ENCODE data around the gene APELA. TPM values are rescaled to one million over a fixed set of nuclear protein-coding genes. Genes with fewer than 3 reads are reported as not detected.

APELA gene, protein sequence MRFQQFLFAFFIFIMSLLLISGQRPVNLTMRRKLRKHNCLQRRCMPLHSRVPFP
- 10.9 TPM for polyA plus RNA-seq (2013, experiment 1 of 2)
- polyA plus RNA-seq (2013, experiment 2 of 2), result 14.0 TPM

DNA sequence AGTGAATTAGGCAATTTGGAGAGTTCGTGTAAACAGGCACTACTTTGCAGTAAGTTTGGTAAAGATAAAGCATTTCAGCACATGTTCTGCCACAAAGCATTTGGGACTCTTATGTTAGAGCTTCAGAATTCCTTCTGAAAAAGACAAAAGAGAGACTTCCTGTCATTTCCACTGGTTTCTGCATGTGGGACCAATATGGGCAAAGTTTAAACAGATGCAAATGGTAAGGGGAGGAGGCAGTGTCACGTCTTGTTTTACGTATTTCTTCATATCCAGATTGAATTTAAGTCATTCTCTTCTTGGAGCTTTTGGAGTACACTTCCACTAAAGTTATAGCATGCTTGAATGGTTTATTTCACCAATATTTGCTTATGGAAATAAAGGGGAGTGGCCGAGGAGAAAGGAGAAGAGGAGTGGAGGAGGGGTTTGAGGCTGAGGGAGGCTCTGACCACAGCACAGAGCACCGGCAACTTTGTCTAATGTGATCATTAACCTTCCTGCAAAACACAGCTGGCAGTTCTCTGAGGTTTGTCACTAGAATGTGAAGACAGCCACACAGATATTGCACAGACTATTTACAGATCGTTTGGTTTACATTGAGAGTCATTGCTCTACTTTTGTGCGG is at the start of gene APELA:
Gene APELA (plus strand): TSS at position 479 of the 625 bp plus-strand sequence. CDS start 154 bp downstream, outside the sequence.
- no peaks in the 10 kb centered on the region for H3K4me1 ChIP-seq (ENCODE audit: control insufficient read depth, low read depth, low read length)

DNA sequence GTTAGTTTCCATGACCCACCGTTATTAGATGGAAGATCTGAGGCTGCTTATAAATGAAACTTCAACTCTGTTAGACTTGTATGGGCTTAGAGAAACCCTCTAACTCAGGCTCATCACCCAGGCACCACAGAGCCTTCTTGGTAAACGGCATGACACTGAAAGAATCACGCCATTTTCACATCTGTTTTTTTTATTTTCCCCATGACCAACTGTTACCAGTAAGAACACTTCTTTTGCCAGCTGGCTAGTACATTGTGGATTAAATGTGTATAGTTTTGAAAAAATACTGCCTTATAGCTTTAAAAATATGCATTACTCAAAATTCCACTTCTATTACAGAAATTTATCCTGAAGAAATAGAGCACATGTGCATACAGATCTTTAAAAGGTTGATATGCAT is 48.0 kb upstream of the APELA start:
- H3K4me2 ChIP-seq (ENCODE audit: low read length), result no peak overlapping the region
- no peaks in the 10 kb centered on the region for H3K79me2 ChIP-seq (ENCODE audit: control insufficient read depth, insufficient read depth, low read length)
- DNase-seq, result no peak
- H2AK5ac ChIP-seq (ENCODE audit: low read length), result no peak overlapping the region
- no peaks in the 10 kb centered on the region for H3K4me1 ChIP-seq (ENCODE audit: control insufficient read depth, low read depth, low read length)
- H3K4ac ChIP-seq (ENCODE audit: low read depth, low read length), result no peak overlapping the region
- no peaks in the 10 kb centered on the region for H3K79me1 ChIP-seq (ENCODE audit: low read length)
- H3K36me3 ChIP-seq (ENCODE audit: control insufficient read depth, insufficient read depth, low read length), result no peaks in the 10 kb centered on the region
- WGBS (ENCODE audit: extremely low coverage, insufficient coverage, low lambda C conversion rate), result no CpG with 5 or more reads among the region's 3 CpGs
- H3K56ac ChIP-seq (ENCODE audit: low read length), result no peak overlapping the region
- H3K23ac ChIP-seq (ENCODE audit: low read length), result no peak overlapping the region
- no peak overlapping the region for H3K4me3 ChIP-seq (ENCODE audit: low read length)
- no peak overlapping the region for H2BK5ac ChIP-seq (ENCODE audit: low read length)
- H4K8ac ChIP-seq (ENCODE audit: low read depth, low read length), result no peak overlapping the region
- H3K18ac ChIP-seq (ENCODE audit: low read length), result no peak overlapping the region
- H4K5ac ChIP-seq (ENCODE audit: low read length), result no peak overlapping the region
- H2BK15ac ChIP-seq (replicated peaks; ENCODE audit: low read depth), result no peak overlapping the region
- no peak overlapping the region for H3K27ac ChIP-seq (ENCODE audit: low read depth, low read length)
- no peak overlapping the region for H3K9ac ChIP-seq (ENCODE audit: low read length)
- H2BK120ac ChIP-seq (ENCODE audit: low read depth, low read length), result no peak overlapping the region
- H3K27me3 ChIP-seq (ENCODE audit: insufficient read depth, low read length, poor library complexity), result no peaks in the 10 kb centered on the region

More for the DNA sequence above, at the start of gene APELA:
- H3K79me1 ChIP-seq (ENCODE audit: low read length), result no peaks in the 10 kb centered on the region
- H2BK120ac ChIP-seq (ENCODE audit: low read depth, low read length), result no peak within 1 kb of the TSS
- no peak within 1 kb of the TSS for H4K8ac ChIP-seq (ENCODE audit: low read depth, low read length)
- H2BK15ac ChIP-seq (replicated peaks; ENCODE audit: low read depth), result no peak within 1 kb of the TSS
- no peak within 1 kb of the TSS for H3K23ac ChIP-seq (ENCODE audit: low read length)
- H3K36me3 ChIP-seq (ENCODE audit: control insufficient read depth, insufficient read depth, low read length), result no peaks in the 10 kb centered on the region
- H2BK5ac ChIP-seq (ENCODE audit: low read length), result no peak within 1 kb of the TSS
- H2AK5ac ChIP-seq (ENCODE audit: low read length), result no peak within 1 kb of the TSS
- H3K9ac ChIP-seq (ENCODE audit: low read length), result peak within 1 kb of the TSS; percentile 17
- no peaks in the 10 kb centered on the region for H3K79me2 ChIP-seq (ENCODE audit: control insufficient read depth, insufficient read depth, low read length)
- DNase-seq, result peak; percentile 45
- no peak within 1 kb of the TSS for H3K4me3 ChIP-seq (ENCODE audit: low read length)
- H3K4ac ChIP-seq (ENCODE audit: low read depth, low read length), result no peak within 1 kb of the TSS
- no peaks in the 10 kb centered on the region for H3K27me3 ChIP-seq (ENCODE audit: insufficient read depth, low read length, poor library complexity)
- no peak within 1 kb of the TSS for H3K56ac ChIP-seq (ENCODE audit: low read length)
- no peak within 1 kb of the TSS for H3K4me2 ChIP-seq (ENCODE audit: low read length)
- H3K18ac ChIP-seq (ENCODE audit: low read length), result no peak within 1 kb of the TSS
- no peak within 1 kb of the TSS for H4K5ac ChIP-seq (ENCODE audit: low read length)
- no CpG with 5 or more reads among the region's 7 CpGs for WGBS (ENCODE audit: extremely low coverage, insufficient coverage, low lambda C conversion rate)
- no peak within 1 kb of the TSS for H3K27ac ChIP-seq (ENCODE audit: low read depth, low read length)

DNA sequence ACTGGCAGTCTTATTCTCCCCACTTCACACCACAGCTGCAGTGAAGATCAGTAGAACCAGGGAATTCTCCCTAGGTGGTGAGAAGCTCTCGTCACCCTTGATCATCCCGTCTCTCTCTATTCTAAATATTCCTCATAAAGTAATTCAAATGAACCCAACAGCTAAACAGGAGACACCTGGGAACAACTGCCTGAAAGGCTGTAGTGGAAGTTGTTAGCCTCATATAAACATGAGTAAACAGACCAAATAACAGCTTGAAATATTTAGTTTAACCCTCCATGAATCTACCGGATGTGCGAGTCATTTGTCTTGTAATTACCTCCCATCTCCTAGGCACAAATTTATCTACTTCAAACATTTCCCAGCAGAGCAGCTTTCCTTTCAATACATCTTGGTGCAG is 30.4 kb upstream of the APELA start:
- WGBS (ENCODE audit: extremely low coverage, insufficient coverage, low lambda C conversion rate), result no CpG with 5 or more reads among the region's 4 CpGs
- Histone ChIP-seq H3K36me3 (ENCODE audit: control insufficient read depth, insufficient read depth, low read length) (no peaks in the 10 kb centered on the region), H3K4me3 (ENCODE audit: low read length) (no peak overlapping the region), H3K4me2 (ENCODE audit: low read length) (no peak overlapping the region), H2BK120ac (ENCODE audit: low read depth, low read length) (no peak overlapping the region), H3K18ac (ENCODE audit: low read length) (no peak overlapping the region), H4K5ac (ENCODE audit: low read length) (no peak overlapping the region), H3K79me2 (ENCODE audit: control insufficient read depth, insufficient read depth, low read length) (no peaks in the 10 kb centered on the region), H3K9ac (ENCODE audit: low read length) (no peak overlapping the region), H2BK5ac (ENCODE audit: low read length) (no peak overlapping the region), H2BK15ac (replicated peaks; ENCODE audit: low read depth) (no peak overlapping the region), H4K8ac (ENCODE audit: low read depth, low read length) (no peak overlapping the region), H3K56ac (ENCODE audit: low read length) (no peak overlapping the region), H3K27me3 (ENCODE audit: insufficient read depth, low read length, poor library complexity) (no peaks in the 10 kb centered on the region), H3K27ac (ENCODE audit: low read depth, low read length) (no peak overlapping the region), H2AK5ac (ENCODE audit: low read length) (no peak overlapping the region), H3K4me1 (ENCODE audit: control insufficient read depth, low read depth, low read length) (no peaks in the 10 kb centered on the region), H3K4ac (ENCODE audit: low read depth, low read length) (no peak overlapping the region), H3K79me1 (ENCODE audit: low read length) (no peaks in the 10 kb centered on the region), H3K23ac (ENCODE audit: low read length) (no peak overlapping the region)
- DNase-seq, result no peak

DNA sequence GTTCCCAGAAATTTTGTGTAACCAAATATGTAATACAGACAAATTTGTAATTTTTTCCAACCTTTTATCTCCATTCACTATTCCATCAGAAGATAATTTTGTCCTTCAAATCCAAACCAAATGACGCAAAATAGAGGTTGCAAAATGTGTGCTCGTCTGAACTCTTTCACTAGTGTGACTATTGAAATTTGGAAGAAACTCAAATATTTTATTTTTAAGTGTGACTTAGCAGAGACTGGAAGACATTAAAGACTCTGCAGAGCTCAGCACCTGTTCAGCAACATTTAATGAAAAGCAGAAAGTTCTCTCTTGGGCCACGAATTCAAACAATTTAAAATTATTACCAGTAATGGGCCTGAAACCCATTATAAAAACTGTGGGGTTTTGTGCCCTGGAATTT is 30.0 kb upstream of the APELA start:
- H3K4me2 ChIP-seq (ENCODE audit: low read length), result no peak overlapping the region
- no peaks in the 10 kb centered on the region for H3K36me3 ChIP-seq (ENCODE audit: control insufficient read depth, insufficient read depth, low read length)
- H2BK120ac ChIP-seq (ENCODE audit: low read depth, low read length), result no peak overlapping the region
- no peaks in the 10 kb centered on the region for H3K27me3 ChIP-seq (ENCODE audit: insufficient read depth, low read length, poor library complexity)
- H4K5ac ChIP-seq (ENCODE audit: low read length), result no peak overlapping the region
- H3K4me3 ChIP-seq (ENCODE audit: low read length), result no peak overlapping the region
- H2AK5ac ChIP-seq (ENCODE audit: low read length), result no peak overlapping the region
- H3K79me2 ChIP-seq (ENCODE audit: control insufficient read depth, insufficient read depth, low read length), result no peaks in the 10 kb centered on the region
- no peak for DNase-seq
- no peak overlapping the region for H3K27ac ChIP-seq (ENCODE audit: low read depth, low read length)
- no peak overlapping the region for H3K23ac ChIP-seq (ENCODE audit: low read length)
- no peak overlapping the region for H3K56ac ChIP-seq (ENCODE audit: low read length)
- H3K9ac ChIP-seq (ENCODE audit: low read length), result no peak overlapping the region
- H2BK15ac ChIP-seq (replicated peaks; ENCODE audit: low read depth), result no peak overlapping the region
- H3K4ac ChIP-seq (ENCODE audit: low read depth, low read length), result no peak overlapping the region
- no peaks in the 10 kb centered on the region for H3K4me1 ChIP-seq (ENCODE audit: control insufficient read depth, low read depth, low read length)
- no peaks in the 10 kb centered on the region for H3K79me1 ChIP-seq (ENCODE audit: low read length)
- WGBS (ENCODE audit: extremely low coverage, insufficient coverage, low lambda C conversion rate), result no CpG with 5 or more reads among the region's 3 CpGs
- no peak overlapping the region for H4K8ac ChIP-seq (ENCODE audit: low read depth, low read length)
- H3K18ac ChIP-seq (ENCODE audit: low read length), result no peak overlapping the region
- no peak overlapping the region for H2BK5ac ChIP-seq (ENCODE audit: low read length)

DNA sequence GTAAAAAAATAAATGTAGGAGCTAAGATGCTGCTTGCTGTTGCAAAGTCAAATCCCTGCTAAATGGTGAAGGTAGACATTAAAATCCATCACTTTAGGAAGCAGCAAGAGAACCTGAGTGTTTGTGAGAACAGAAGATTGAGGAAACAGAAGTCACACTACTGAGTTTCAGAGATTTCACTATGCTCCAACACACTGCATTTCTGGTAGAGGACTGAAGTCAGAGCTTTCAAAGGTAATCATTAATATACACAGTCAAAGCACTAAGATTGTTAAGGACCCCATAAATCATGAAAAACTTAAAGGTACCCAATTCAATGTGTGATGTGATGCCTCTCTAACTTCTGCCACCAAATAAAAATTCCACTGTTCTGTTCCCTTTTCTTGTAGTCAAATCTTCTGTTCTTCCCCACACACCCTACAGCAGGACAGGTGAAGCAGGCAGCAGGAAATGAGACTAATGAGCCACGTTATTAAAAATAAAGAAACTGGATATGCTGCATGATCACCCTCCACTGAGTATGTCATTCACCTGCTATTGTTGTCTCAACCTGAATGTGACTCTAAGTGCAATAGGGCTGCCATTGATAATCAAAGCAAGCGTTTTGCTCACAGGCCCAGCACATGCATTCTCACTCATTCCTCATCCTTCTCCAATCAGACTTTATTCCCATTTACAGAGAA is 28.9 kb upstream of the APELA start:
- Histone ChIP-seq H4K8ac (ENCODE audit: low read depth, low read length) (no peak overlapping the region), H4K5ac (ENCODE audit: low read length) (no peak overlapping the region), H3K79me1 (ENCODE audit: low read length) (no peaks in the 10 kb centered on the region), H3K4me2 (ENCODE audit: low read length) (no peak overlapping the region), H3K27me3 (ENCODE audit: insufficient read depth, low read length, poor library complexity) (no peaks in the 10 kb centered on the region), H3K4ac (ENCODE audit: low read depth, low read length) (no peak overlapping the region), H3K4me3 (ENCODE audit: low read length) (no peak overlapping the region), H3K4me1 (ENCODE audit: control insufficient read depth, low read depth, low read length) (no peaks in the 10 kb centered on the region), H3K18ac (ENCODE audit: low read length) (no peak overlapping the region), H3K79me2 (ENCODE audit: control insufficient read depth, insufficient read depth, low read length) (no peaks in the 10 kb centered on the region), H3K36me3 (ENCODE audit: control insufficient read depth, insufficient read depth, low read length) (no peaks in the 10 kb centered on the region), H2BK120ac (ENCODE audit: low read depth, low read length) (no peak overlapping the region), H3K9ac (ENCODE audit: low read length) (no peak overlapping the region), H2BK15ac (replicated peaks; ENCODE audit: low read depth) (no peak overlapping the region), H3K23ac (ENCODE audit: low read length) (no peak overlapping the region), H2BK5ac (ENCODE audit: low read length) (no peak overlapping the region), H3K27ac (ENCODE audit: low read depth, low read length) (no peak overlapping the region), H2AK5ac (ENCODE audit: low read length) (no peak overlapping the region), H3K56ac (ENCODE audit: low read length) (no peak overlapping the region)
- WGBS (ENCODE audit: extremely low coverage, insufficient coverage, low lambda C conversion rate), result no CpG with 5 or more reads among the region's 2 CpGs
- DNase-seq, result no peak
